NOMO-1 treated with dmso at 0.1 percent for 144 hours (cell line): ENCODE measurements around the gene FCER2.

Experiments
- DNase-seq: peaks from one replicate; lab custom pipeline; 2025; ENCODE audit not compliant: unreplicated experiment; lab: John Stamatoyannopoulos, UW

Gene FCER2

DNA sequence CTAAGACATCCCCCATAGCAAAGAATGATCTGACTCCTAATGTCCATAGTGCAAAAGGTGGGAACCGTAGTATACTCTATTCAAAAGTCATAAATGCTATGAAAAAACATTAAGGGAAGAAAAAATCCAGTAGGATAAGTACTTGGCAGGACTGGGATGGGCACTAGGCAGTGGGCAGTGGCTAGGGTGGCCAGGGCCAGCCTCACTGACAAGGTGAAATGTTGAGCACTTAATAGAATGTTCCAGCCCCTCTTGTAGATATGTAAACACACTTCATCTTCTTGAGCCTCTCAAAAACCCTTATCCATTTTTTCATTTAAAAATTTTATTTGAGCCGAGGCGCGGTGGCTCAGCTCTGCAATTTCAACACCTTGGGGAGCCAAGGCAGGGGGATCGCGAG is 31.4 kb upstream of the FCER2 start:
- DNase-seq: no peak

DNA sequence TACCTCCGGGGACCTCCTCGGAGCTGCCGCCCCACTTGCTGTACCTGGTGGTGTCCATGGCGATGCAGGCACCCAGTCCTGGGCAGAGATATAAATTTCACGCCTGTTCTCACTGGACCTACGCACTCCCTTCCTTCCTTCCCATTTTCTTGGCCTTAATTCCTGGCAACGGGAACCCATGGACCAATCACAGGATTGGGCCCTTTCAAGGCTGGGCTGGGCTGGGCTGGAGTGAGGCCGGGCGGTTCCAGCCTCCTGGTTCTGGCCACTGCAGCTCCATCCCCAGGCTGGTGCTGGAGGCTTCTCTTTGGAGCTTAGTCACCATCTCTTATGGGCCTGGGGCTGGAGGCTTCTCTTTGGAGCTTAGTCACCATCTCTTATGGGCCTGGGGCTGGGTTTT is 30.1 kb upstream of the FCER2 start, which contains the start of gene CLEC4G:
CLEC4G (minus strand) TSS at position 66 of the 400 bp plus-strand sequence; CDS start at position 58, 8 bp downstream.
- no peak for DNase-seq

DNA sequence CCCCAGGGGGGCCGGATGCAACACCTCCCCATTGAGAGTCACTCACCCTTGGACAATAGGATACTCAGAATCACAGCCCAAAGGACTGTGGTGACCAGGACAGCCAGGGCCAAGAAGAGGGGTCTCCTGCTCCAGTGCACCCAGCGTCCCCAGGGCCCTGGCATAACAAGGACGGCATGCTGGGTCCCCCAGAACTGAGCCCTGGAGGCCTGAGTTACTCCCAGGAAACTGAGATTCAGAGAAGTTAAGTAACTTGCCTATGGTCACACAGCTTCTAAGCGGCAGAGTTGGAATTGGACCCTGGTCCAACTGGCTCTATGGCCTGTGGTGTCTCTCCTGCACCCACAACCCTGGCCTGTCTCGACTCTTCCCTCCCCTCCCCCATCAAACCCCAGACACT is 29.7 kb upstream of the FCER2 start:
- DNase-seq: no peak

DNA sequence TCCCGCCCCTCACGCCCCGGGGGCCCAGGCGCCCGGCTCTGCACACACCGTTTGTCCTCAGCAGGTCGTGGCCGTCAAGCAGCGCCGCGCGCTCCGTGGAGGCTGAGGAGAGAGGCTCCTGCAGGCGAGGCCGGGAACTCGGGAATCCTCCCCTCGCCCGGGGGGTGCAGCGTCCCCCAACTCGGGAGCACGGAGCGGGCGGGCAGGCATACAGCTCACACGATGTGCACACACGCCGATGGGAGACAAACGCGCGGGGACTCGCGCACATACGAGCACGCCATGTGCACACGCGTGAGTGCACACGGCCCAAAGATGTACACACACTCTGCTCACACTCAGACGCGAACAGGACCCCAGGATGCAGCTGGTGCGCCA is 29.3 kb upstream of the FCER2 start:
- DNase-seq: no peak

DNA sequence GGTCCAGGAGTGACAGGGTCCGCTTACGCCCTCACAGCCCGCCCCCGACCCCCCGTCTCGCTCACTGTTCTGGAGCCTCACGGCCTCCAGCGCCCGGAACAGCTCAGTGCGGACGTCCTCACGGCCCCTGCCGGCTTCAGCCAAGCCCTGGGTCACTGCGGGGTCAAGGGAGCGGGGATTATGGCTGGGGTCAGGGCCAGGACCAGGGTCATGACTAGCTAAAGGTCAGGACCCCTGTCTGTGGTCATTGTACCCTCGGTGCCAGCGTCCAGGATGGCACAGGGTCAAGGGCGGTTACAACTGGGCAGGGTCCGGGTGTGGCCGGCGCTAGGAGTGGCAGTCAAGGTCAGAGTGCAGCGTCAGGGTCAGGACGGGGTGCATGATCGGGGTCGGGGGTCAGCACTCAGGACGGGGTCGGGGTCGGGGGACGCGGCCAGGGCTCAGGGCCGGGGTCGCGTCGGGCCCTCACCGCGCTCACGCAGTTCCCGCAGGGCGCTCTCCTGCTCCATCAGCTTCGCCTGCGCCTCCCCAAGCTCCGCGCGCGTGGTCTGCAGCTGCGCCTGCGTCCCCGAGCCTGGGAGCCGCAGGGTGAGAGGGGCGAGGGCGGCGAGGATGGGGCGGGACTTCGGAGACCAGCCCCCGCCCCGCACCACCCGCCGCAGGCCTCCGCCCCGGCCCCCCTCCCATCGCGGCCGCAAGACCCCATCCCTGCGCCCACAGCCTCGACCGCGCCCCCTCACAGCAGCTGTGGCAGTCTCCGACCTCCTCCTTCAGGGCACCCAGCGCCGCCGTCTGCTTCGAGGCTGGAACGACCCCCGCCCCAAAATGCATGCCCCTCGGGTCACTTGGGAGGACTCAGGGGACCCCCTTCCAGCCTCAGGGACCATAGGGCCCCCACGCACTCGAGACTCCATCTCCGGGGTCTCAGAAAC is 28.6 kb upstream of the FCER2 start:
- DNase-seq: no peak

DNA sequence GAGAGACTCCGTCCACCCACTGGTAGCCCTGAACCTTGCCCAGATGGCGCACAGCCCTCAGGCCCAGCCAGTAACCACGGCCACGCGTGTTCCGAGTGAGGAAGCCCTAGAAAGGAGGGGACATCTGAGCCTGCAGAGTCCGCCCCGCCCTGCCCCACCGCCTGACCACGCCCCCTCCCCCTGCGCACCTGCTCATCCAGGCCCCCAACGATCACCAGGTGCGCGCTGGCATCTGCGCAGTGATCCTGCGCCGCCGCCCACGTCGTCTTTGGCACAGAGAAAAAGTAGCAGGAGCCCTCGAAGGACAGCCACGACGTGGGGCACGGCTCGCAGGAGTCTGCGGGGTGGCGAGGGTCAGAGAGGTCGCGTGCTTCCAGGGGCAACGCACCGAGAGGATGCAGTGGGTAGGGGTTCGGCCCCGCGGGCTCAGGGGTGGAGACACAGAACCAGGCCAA is 27.9 kb upstream of the FCER2 start:
- no peak for DNase-seq

DNA sequence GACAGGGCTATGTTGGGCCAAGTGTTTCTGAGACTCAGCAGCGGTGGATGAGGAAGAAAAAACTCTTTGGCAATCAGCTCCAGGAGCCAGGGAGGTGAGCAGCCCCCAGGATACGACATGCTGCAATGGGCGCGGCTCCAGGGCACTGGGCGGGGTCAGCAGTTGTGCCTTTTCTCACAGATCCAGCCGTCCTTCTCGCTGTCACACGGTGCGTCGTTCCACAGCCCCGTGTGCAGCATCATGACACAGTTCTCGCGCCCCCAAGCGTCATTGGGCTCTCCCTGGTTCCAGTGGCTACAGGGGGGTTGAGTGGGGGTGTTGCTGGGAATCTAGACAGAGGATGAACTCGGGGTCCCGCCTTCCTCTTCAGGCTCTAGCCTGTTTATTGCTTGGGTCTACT is 27.3 kb upstream of the FCER2 start:
- no peak for DNase-seq

DNA sequence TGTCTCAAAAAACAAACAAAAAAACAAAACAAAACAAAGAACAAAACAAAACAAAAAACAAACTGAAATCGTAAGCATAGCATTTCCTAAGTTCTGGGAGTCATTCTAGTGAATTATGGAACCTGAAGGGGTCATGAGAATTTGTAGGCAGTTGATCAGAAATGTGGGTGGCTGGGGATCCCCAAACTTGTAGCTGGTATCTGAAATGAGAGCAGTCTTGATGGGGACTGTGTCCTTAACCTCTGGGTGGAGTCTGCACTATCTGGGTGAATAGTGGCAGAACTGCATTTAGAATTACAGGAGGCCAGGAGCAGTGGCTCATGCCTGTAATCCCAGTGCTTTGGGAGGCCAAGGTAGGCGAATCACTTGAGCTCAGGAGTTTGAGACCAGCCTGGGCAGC is 23.9 kb upstream of the FCER2 start:
- DNase-seq: no peak

DNA sequence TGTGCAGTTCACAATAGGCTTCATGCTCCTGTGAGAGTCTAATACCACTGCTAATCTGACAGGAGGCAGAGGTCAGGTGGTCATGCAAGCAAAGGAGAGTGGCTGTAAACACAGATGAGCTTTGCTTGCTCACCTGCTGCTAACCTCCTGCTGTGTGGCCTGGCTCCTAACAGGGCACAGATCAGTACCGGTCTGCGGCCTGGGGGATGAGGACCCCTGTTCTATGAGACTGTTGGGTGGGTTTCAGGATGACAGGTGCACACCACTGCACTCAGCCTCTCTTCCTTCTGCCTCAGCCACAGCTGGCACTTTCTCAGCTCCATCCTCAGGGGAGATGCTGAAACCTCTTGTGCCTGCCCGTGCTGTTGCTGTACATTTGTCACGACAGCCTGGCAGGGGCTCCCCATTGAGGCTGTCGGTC is 20.3 kb upstream of the FCER2 start:
- DNase-seq: no peak

DNA sequence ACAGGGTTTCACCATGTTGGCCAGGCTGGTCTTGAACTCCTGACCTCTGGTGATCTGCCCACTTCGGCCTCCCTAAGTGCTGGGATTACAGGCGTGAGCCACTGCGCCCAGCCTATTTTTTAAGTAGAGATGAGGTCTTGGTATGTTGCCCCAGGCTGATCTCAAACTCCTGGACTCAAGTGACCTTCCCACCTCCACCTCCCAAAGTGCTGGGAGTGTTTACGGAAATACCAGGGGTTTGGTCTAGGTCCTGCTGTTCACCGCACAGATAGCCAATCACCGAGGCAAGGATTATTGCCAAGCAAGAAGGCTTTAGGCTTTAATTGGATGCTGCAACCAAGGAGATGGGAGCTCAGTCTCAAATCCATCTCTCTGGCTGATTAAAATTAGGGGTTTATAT is 18.4 kb upstream of the FCER2 start:
- no peak for DNase-seq

DNA sequence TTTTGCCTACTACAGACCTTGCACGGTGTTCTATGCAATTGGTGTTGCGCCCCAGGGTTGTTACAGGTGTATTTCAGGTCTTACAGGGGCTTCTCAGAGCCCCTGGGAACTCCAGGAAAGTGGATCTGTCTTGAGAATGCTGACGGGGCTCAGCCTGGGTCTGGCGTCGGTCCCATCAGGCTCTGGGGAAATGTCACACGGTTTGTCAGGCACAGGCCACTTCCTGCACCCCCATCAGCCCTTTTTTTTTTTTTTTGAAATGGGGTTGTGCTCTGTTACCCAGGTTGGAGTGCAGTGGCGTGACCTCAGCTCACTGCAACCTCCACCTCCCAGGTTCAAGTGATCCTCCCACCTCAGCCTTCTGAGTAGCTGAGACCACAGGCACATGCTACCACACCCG is 16.7 kb upstream of the FCER2 start:
- no peak for DNase-seq

DNA sequence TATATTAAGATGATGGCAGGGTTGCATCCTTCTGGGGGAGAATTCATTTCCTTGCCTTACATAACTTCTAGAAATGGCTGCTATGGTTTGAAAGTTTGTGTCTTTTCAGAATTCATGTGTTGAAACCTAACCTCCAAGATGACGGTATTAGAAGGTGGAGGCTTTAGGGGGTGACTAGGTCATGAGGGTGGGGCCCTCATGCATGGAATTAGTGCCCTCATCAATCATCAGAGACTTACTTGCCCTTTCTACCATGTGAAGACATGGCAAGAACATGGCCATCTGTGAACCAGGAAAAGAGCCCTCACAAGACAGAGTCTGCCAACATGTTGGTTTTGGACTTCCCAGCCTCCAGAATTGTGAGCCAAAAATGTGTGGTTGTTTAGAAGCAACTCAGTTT is 14.8 kb upstream of the FCER2 start:
- no peak for DNase-seq

DNA sequence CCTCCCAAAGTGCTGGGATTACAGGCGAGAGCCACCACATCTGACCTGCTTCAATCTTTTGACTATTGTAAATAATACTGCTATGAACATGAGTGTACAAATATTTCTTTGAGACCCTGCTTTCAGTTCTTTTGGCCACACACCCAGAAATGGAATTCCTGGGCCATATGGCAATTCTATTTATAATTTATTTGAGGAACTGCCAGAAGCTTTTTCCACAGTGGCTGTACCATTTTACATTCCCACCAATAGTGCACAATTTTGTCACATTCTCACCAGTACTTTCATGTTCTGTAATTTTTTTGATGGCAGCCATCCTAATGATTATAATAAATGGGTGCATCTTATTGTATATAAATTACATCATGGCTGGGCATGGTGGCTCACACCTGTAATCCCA is 13.7 kb upstream of the FCER2 start:
- no peak for DNase-seq

DNA sequence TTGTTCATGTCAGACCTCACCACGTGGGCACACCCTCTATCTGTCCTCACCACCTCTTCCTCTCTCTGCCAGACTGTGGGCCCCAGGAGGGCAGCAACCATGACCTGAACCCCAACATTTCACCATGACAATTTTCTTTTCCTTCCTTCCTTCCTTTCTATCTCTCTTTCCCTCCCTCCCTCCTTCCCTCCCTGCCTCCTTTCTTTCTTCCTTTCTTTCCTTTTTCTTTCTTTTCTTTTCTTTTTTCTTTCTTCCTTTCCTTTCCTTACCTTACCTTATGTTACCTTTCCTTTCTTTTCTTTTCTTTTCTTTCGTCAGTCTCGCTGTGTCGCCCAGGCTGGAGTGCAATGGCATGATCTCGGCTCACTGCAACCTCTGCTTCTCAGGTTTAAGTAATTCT is 8.7 kb upstream of the FCER2 start:
- no peak for DNase-seq

DNA sequence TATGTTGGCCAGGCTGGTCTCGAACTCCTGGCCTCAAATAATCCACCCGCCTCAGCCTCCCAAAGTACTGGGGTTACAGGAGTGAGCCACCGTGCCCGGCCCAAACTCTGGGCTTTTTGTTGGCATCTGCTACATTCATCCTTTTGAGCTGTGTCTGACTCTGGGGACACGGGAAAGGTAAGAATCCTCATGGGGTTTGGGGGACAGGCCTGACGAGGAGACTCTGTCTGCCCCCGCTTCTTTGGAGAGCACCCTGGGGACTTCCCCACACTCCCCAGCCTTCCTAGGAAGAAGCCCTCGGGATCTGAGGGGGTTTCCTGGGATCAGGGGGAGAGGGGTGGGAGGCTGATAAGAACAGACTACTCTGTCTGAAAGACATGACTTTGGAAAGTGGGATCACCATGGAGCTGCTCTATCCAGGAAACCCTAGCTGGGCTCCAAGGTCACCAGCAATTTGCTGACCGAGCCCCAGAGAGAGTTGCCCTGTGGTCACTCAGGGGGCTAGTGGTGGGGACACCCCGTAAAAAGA is 8.1 kb upstream of the FCER2 start:
- no peak for DNase-seq

DNA sequence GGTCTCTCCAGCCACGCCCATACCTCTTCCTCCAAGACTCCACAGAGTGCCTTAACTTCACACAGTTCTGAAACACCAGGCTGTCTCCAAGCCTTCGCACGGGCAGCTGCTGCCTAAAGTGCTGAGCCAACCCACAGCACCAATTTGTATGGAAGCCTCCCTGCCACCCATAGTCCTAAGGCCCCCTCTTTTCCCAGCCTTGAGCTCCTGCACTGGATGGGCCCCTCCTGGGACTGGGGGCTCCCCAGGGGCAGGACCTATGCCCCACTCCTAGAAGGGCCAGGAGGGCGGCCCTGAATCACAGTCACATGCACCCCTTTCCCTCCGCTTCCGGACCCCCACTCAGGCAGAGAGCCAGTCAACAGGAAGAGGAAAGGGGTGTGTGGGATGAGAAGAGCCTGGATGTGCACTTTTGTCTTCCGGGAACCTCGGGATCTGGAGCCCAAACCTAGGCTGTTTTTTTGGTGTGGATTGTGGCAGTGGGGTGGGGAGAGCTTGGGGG is 5.1 kb upstream of the FCER2 start:
- DNase-seq: no peak

DNA sequence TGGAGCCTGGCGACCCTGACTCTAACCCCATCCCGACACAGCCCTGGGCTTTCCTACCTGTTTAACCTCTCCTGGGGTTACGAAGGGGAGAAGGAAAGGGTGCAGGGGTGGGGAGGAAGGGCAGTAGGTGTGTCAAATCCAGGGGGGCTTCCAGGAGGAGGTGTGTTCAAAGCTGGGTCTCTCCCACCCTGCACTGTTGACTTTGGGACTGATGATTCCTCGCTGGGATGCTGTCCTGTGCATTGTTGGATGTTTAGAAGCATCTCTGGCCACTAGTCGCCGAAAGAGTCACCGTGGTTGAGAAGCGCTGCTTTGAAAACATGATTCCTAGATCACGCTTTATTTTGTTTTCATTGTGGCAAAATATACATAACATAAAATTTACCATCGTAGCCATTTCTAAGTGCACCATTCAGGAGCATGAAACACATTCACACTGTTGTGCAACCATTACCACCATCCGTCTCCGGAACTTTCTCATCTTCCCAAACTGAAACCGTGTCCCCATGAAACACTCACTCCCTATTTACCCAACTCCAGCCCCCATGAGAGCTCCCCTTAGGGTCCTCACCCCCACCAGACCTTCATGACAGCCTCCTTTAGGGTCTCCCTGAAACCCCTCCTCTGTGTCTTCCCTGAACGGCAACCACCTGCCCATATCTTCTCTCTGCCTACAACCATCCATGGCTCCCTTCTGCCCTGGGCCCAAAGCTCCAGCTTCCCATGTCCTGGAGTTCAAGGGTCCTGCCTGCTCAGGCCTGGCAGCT is 4.4 kb upstream of the FCER2 start:
- DNase-seq: no peak

DNA sequence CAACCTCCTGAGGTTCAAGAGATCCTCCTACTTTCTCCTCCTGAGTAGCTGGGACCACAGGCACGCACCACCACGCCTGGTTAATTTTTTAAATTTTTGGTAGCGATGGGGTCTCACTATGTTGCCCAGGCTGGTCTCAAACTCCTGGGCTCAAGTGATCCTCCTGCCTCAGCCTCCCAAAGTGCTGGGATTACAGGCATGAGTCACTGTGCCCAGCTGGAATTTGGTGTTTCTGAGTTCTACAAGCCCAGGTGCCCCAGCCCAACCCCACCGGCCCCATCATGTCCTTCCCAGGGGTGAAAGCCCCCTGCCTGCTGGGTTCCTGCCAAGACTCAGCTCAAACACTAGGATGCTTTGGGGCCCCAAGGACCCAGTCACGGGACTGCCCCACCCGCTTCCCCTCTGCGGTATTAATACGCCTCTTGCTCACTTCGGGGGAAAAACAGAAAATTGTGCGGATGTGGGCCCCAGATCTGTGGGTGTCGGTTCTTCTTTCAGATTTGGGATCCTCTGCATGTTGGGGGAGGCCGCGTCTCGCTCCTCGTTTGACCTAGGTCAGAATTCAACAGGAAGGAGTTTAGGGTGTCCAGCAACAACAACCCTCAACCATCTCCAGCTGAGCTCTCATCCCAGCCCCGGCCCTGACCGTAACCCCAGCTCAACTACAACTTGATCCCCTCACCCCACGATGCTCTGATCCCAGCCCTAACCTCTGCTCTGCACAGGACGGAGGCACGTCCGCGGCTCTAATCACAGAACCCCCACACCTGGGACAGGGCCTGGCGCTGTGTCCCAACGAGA is 3.7 kb upstream of the FCER2 start:
- peak; percentile 87 for DNase-seq

DNA sequence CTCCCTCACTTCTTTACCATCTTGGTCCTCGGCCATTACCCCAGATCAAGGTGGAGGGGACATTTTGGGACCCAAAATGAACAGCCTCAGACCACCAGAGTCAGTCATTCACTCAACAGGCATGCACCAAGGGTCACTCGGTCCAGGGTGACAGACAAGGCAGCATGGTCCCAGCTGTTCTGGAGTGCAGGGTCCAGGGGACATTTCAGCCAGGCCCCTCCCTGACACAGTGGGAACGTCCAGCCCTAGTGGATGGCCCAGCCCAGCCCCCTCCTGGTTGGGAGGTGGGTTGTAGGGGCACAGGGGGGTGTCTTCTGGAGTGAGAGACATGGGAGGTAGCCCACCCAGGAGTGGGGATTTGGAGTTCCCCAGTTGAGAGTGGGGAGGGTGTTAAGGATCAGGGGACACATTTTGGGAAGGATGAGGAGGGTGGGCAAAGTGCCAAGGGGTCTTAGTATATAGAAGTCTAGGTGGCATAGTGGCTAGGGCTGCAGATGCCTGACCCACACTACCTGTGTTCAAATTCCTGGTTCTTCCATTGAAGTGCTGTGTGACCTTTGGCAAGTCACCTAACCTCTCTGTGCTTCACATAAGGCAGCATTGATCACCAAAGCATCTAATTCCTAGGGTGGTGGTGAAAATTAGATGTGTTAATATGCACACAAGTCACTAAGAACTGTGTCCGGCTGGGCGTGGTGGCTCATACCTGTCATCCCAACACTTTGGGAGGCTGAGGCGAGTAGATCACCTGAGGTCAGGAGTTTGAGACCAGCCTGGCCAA is 2.5 kb upstream of the FCER2 start:
- DNase-seq: no peak

DNA sequence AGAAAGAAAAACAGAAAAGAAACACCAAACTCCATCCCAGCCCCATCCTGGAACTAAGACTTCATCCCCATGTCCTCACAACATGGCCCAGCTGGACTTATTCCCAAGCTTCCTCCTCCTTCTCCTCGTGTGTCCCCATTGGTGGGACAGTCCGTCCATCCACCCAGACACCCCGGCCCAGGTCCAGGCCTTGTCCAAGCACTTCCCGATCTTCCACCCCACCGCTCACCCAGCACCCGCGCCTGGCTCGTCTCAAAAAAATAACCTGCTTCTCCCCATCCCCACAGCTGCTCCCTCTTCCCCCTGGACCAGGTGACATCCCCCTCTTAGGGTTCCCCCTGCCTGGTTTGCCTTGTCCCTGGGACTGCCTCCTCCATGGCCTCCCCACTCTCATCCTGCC is 1.4 kb upstream of the FCER2 start:
- DNase-seq: no peak
